Stomach (tissue), 4 donors: Measurements from ENCODE around the gene KANK2.

Experiments used
- CTCF ChIP-seq, 7 experiments: fragments of 450-650 bp in 4 of 7; fragments of 200-600 bp in 3 of 7; sonication (generic) in 3 of 7; IDR thresholded peaks; one replicate each; pipeline ENCODE4 v1.5.1; 2016 to 2019; ENCODE audit warnings: antibody characterized with exemption in 7 of 7, control low read depth in 2 of 7, mild to moderate bottlenecking in 1 of 7
- EP300 ChIP-seq: sonication (generic); formaldehyde crosslinking; IDR thresholded peaks from one replicate; pipeline ENCODE4 v1.6.1; 2017; ENCODE audit warnings: antibody characterized with exemption
- POLR2A ChIP-seq, 4 donors: fragments of 450-650 bp; IDR thresholded peaks; one replicate each; pipeline ENCODE4 v1.6.1; 2016; ENCODE audit warnings: antibody characterized with exemption in 4 of 4, control low read depth in 2 of 4, mild to moderate bottlenecking in 1 of 4, moderate library complexity in 1 of 4
- POLR2AphosphoS5 ChIP-seq, 3 donors: sonication (generic); formaldehyde crosslinking; IDR thresholded peaks; one replicate each; pipeline ENCODE4 v1.6.1; 2016; ENCODE audit warnings: antibody characterized with exemption in 3 of 3

GRCh38 chr19:11208561-11209471, 11.5 kb upstream of the KANK2 start:
- TF ChIP-seq EP300: no peak
- TF ChIP-seq CTCF (IDR thresholded peaks at IDR 0.05): no peak
- TF ChIP-seq POLR2A (IDR thresholded peaks at IDR 0.05): no peak
- no peak for TF ChIP-seq POLR2AphosphoS5 (IDR thresholded peaks at IDR 0.05)
